Activated T-cell treated with anti-CD3 and anti-CD28 coated beads, Interleukin-2, amount 50 U/mL, for 4 hours (primary cell): ENCODE results near the gene BABAM2. TPM values are rescaled to one million over a fixed set of nuclear protein-coding genes. Genes with fewer than 3 reads are reported as not detected.

ENCODE experiments used
- ATAC-seq, 2 donors: fragments of 200-7000 bp; cut with Tn5 transposase; one replicate each; pipeline ENCODE4 v1.10.0; 2021
- DNase-seq: peaks from one replicate; pipeline ENCODE4 v3.0.0-alpha.2; 2020
- H3K27me3 Mint-ChIP-seq: one replicate; pipeline ENCODE4 v1.8.0; 2021; ENCODE audit warnings: low read depth, mixed read lengths
- H3K36me3 Mint-ChIP-seq: one replicate; pipeline ENCODE4 v1.8.0; 2022; ENCODE audit warnings: mixed read lengths; ENCODE audit not compliant: insufficient read depth
- H3K4me1 Mint-ChIP-seq: one replicate; pipeline ENCODE4 v1.8.0; 2021; ENCODE audit warnings: low read depth, mixed read lengths
- H3K4me3 Mint-ChIP-seq: one replicate; pipeline ENCODE4 v1.8.0; 2021; ENCODE audit warnings: mild to moderate bottlenecking, moderate library complexity, mixed read lengths
- H3K9me3 Mint-ChIP-seq: one replicate; pipeline ENCODE4 v1.8.0; 2021; ENCODE audit warnings: mixed read lengths
- total RNA-seq, 3 donors: library from RNA; stranded (reverse); gene quantifications; one replicate each; pipeline ENCODE4 v1.2.1, GENCODE V29; 2021

The BABAM2 gene
- total RNA-seq, 3 donors from 2014 or later: 34.3 to 45.9 (median 35.6) TPM

GRCh38 chr2:28217042-28217740, 326.7 kb downstream of the BABAM2 start:
- H3K4me3 Mint-ChIP-seq: no peak overlapping the region
- H3K9me3 Mint-ChIP-seq: no peaks in the 10 kb centered on the region
- peaks cover 19% of the 10 kb centered on the region for H3K36me3 Mint-ChIP-seq
- ATAC-seq (no peak), DNase-seq (no peak)
- no peaks in the 10 kb centered on the region for H3K27me3 Mint-ChIP-seq
- no peaks in the 10 kb centered on the region for H3K4me1 Mint-ChIP-seq

GRCh38 chr2:28219138-28219537, 328.6 kb downstream of the BABAM2 start:
- DNase-seq (no peak), ATAC-seq (no peak)
- Mint-ChIP-seq H3K9me3 (no peaks in the 10 kb centered on the region), H3K4me3 (no peak overlapping the region), H3K4me1 (peaks cover 2% of the 10 kb centered on the region), H3K36me3 (peaks cover 21% of the 10 kb centered on the region), H3K27me3 (no peaks in the 10 kb centered on the region)

- no peak for ATAC-seq
Observed at GRCh38 chr2:28219758-28220368, 329.3 kb downstream of the BABAM2 start.

GRCh38 chr2:28224648-28225472, 334.3 kb downstream of the BABAM2 start:
- Mint-ChIP-seq H3K4me3 (no peak overlapping the region), H3K36me3 (peaks cover 22% of the 10 kb centered on the region), H3K4me1 (peaks cover 5% of the 10 kb centered on the region), H3K9me3 (no peaks in the 10 kb centered on the region), H3K27me3 (no peaks in the 10 kb centered on the region)
- DNase-seq (no peak), ATAC-seq (no peak)

More at GRCh38 chr2:28219758-28220368, 329.3 kb downstream of the BABAM2 start:
- Mint-ChIP-seq H3K9me3 (no peaks in the 10 kb centered on the region), H3K36me3 (peaks cover 21% of the 10 kb centered on the region), H3K4me3 (no peak overlapping the region), H3K27me3 (no peaks in the 10 kb centered on the region), H3K4me1 (peaks cover 2% of the 10 kb centered on the region)
- no peak for DNase-seq

- ATAC-seq: no peak
- no peak overlapping the region for H3K4me3 Mint-ChIP-seq
Observed at GRCh38 chr2:28225473-28226080, 335.0 kb downstream of the BABAM2 start.

GRCh38 chr2:28226558-28226957, 336.0 kb downstream of the BABAM2 start:
- H3K36me3 Mint-ChIP-seq: peaks cover 15% of the 10 kb centered on the region
- ATAC-seq (no peak), DNase-seq (no peak)
- H3K4me1 Mint-ChIP-seq: peaks cover 5% of the 10 kb centered on the region
- no peaks in the 10 kb centered on the region for H3K9me3 Mint-ChIP-seq
- H3K27me3 Mint-ChIP-seq: no peaks in the 10 kb centered on the region
- no peak overlapping the region for H3K4me3 Mint-ChIP-seq

More at GRCh38 chr2:28225473-28226080, 335.0 kb downstream of the BABAM2 start:
- Mint-ChIP-seq H3K36me3 (peaks cover 19% of the 10 kb centered on the region), H3K4me1 (peaks cover 5% of the 10 kb centered on the region), H3K9me3 (no peaks in the 10 kb centered on the region), H3K27me3 (no peaks in the 10 kb centered on the region)
- no peak for DNase-seq

GRCh38 chr2:28227498-28227897, 337.0 kb downstream of the BABAM2 start:
- H3K4me3 Mint-ChIP-seq: no peak overlapping the region
- no peaks in the 10 kb centered on the region for H3K27me3 Mint-ChIP-seq
- H3K9me3 Mint-ChIP-seq: no peaks in the 10 kb centered on the region
- H3K36me3 Mint-ChIP-seq: peaks cover 8% of the 10 kb centered on the region
- H3K4me1 Mint-ChIP-seq: peaks cover 5% of the 10 kb centered on the region
- DNase-seq (no peak), ATAC-seq (no peak)

GRCh38 chr2:28228434-28228995, 338.0 kb downstream of the BABAM2 start:
- H3K27me3 Mint-ChIP-seq: no peaks in the 10 kb centered on the region
- H3K36me3 Mint-ChIP-seq: peaks cover 13% of the 10 kb centered on the region
- no peak overlapping the region for H3K4me3 Mint-ChIP-seq

GRCh38 chr2:28231110-28231631, 340.6 kb downstream of the BABAM2 start:
- H3K4me1 Mint-ChIP-seq: peaks cover 1% of the 10 kb centered on the region
- no peaks in the 10 kb centered on the region for H3K9me3 Mint-ChIP-seq
- H3K4me3 Mint-ChIP-seq: no peak overlapping the region
- H3K36me3 Mint-ChIP-seq: peaks cover 18% of the 10 kb centered on the region
- no peaks in the 10 kb centered on the region for H3K27me3 Mint-ChIP-seq
- no peak for DNase-seq
- no peak for ATAC-seq

More at GRCh38 chr2:28228434-28228995, 338.0 kb downstream of the BABAM2 start:
- DNase-seq (no peak), ATAC-seq (no peak)
- H3K4me1 Mint-ChIP-seq: peaks cover 3% of the 10 kb centered on the region
- H3K9me3 Mint-ChIP-seq: no peaks in the 10 kb centered on the region

- no peaks in the 10 kb centered on the region for H3K27me3 Mint-ChIP-seq
- H3K9me3 Mint-ChIP-seq: no peaks in the 10 kb centered on the region
- DNase-seq (no peak), ATAC-seq (no peak)
- H3K36me3 Mint-ChIP-seq: peaks cover 20% of the 10 kb centered on the region
- no peak overlapping the region for H3K4me3 Mint-ChIP-seq
- H3K4me1 Mint-ChIP-seq: peaks cover 1% of the 10 kb centered on the region
Observed at GRCh38 chr2:28232295-28232694, 341.8 kb downstream of the BABAM2 start.

- Mint-ChIP-seq H3K36me3 (peaks cover 21% of the 10 kb centered on the region), H3K9me3 (no peaks in the 10 kb centered on the region), H3K4me3 (no peak overlapping the region), H3K27me3 (no peaks in the 10 kb centered on the region), H3K4me1 (peaks cover 1% of the 10 kb centered on the region)
- DNase-seq (no peak), ATAC-seq (no peak)
Observed at GRCh38 chr2:28233164-28233676, 342.7 kb downstream of the BABAM2 start.

- H3K27me3 Mint-ChIP-seq: no peaks in the 10 kb centered on the region
- H3K4me3 Mint-ChIP-seq: no peak overlapping the region
- ATAC-seq (no peak), DNase-seq (no peak)
- H3K9me3 Mint-ChIP-seq: no peaks in the 10 kb centered on the region
- peaks cover 2% of the 10 kb centered on the region for H3K4me1 Mint-ChIP-seq
- peaks cover 18% of the 10 kb centered on the region for H3K36me3 Mint-ChIP-seq
Observed at GRCh38 chr2:28234807-28235206, 344.3 kb downstream of the BABAM2 start.

- ATAC-seq (no peak), DNase-seq (no peak)
- Mint-ChIP-seq H3K36me3 (peaks cover 19% of the 10 kb centered on the region), H3K4me3 (no peak overlapping the region), H3K9me3 (no peaks in the 10 kb centered on the region), H3K4me1 (peaks cover 3% of the 10 kb centered on the region), H3K27me3 (no peaks in the 10 kb centered on the region)
Observed at GRCh38 chr2:28239207-28239606, 348.7 kb downstream of the BABAM2 start.
